ENCODE data around the gene CGNL1.
A peak's percentile ranks its signal among the peaks of the same experiment; 100 is the strongest.

The CGNL1 gene

DNA sequence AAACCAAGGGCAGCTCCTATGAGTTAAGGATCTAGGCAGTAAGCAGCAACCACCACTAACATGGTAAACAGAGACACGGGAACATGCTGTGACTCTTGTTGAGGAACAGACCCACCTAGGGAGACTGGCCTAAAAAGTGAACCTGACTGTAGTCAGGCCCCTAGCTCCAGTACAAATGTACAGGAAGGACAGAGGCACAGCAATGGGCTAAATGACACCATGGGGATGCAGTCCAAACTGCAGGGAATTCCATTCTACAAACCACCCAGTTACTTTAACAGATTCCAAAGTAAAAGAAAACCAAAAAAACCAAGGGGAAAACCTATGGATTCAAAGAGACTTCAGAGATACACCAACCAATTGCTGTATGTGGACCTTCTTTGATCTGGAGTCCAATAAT lies 28.2 kb upstream of the CGNL1 start:
- FAIRE-seq: no peak
- DNase-seq (ENCODE audit: insufficient read length, low spot score): no peak

GRCh38 chr15:57352535-57353316 lies 23.6 kb upstream of the CGNL1 start:
- DNase-seq (ENCODE audit: insufficient read length, low spot score) (no peak), FAIRE-seq (no peak)

DNA sequence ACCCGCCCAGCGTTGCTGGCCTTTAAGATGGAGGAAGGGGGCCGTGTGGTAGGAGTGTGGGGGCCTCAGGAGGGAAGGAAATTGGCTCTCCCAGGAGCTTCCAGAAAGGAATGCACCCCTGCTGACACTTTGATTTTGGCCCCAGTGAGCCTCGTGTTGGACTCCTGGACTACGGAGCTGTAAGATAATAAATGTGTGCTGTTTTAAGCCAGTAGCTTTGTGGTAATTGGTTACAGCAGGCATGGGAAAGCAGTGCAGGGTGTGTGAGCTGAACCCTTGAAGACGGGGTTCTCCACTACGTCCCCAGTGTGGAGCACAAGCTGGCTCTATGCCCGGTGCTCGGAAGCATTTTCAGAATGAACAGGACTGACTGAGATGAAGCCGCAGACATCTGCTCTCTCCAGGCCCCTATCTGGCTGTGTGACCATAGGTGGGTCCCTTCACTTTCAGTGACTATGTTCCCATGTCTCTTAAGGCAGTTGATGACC lies 22.9 kb upstream of the CGNL1 start:
- FAIRE-seq (no peak), DNase-seq (ENCODE audit: insufficient read length, low spot score) (no peak)

- DNase-seq (ENCODE audit: insufficient read length, low spot score): no peak
- no peak for FAIRE-seq
These were observed 21.7 kb upstream of the CGNL1 start for GRCh38 chr15:57354436-57355123.

- DNase-seq (ENCODE audit: insufficient read length, low spot score) (no peak), FAIRE-seq (no peak)
These were observed 21.0 kb upstream of the CGNL1 start for GRCh38 chr15:57355259-57355658.

DNA sequence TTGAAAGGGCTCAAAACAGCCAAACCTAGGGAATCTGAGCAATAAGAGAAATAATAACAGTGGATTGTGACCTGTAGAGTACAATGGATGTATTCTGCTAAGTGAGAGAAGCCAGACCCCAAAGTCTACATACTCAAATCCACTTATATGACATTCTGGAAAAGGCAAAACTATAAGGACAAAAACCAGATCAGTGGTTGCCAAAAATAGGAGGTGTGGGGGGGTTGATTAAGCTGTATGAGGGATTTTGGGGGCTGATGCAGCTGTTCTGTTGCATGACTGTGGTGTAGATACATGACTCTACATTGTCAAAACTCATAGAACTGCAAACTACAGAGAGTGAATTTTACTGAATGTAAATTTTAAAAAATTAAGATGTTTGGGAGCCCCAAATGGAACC lies 20.1 kb upstream of the CGNL1 start:
- DNase-seq (ENCODE audit: insufficient read length, low spot score) (no peak), FAIRE-seq (no peak)

- DNase-seq (ENCODE audit: insufficient read length, low spot score) (peak; percentile 33), FAIRE-seq (no peak)
These were observed 19.7 kb upstream of the CGNL1 start for GRCh38 chr15:57356636-57357035.

- FAIRE-seq: no peak
- DNase-seq (ENCODE audit: insufficient read length, low spot score): no peak
These were observed 18.5 kb upstream of the CGNL1 start for GRCh38 chr15:57357799-57358198.

DNA sequence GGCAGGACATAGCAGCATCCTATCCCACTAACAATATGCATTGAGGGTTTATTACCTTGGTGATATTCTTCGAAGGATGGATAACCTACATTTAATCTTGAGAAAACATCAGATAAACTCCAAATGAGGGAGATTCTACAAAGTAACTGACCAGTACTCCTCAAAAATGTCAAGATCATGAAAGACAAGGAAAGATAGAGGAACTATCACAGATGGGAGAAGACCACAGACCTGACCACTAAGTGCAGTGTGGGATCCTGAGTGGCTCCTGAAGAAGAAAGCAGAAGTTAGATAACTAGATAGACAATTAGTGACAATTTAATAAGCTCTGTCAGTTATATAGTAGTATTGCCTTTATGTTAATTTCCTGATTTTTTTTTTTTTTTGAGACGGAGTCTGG lies 17.7 kb upstream of the CGNL1 start:
- FAIRE-seq (no peak), DNase-seq (ENCODE audit: insufficient read length, low spot score) (no peak)

DNA sequence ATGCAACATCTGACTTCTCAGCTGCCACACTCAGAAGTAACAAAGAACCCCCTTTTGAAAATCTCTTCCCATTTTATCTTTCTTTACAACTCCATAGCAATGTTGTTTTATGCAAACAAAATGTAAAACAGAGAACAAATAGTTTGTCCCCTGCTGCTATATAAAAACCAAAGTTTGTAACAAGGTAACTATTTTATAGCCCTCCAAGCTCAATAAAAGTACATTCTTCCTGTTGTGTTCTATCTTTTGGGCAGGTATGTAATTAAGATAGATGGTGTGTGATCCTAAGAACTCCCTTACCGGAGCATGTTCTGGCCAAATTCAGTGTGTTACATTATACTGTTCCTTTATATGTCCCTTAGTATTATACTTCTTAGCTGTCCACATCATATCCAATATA lies 12.6 kb upstream of the CGNL1 start:
- FAIRE-seq (no peak), DNase-seq (ENCODE audit: insufficient read length, low spot score) (no peak)

GRCh38 chr15:57364282-57365007 lies 11.9 kb upstream of the CGNL1 start:
- no peak for DNase-seq (ENCODE audit: insufficient read length, low spot score)

GRCh38 chr15:57367556-57367955 lies 8.7 kb upstream of the CGNL1 start:
- no peak for FAIRE-seq
- no peak for DNase-seq (ENCODE audit: insufficient read length, low spot score)

More at GRCh38 chr15:57364282-57365007, 11.9 kb upstream of the CGNL1 start:
- FAIRE-seq: no peak

DNA sequence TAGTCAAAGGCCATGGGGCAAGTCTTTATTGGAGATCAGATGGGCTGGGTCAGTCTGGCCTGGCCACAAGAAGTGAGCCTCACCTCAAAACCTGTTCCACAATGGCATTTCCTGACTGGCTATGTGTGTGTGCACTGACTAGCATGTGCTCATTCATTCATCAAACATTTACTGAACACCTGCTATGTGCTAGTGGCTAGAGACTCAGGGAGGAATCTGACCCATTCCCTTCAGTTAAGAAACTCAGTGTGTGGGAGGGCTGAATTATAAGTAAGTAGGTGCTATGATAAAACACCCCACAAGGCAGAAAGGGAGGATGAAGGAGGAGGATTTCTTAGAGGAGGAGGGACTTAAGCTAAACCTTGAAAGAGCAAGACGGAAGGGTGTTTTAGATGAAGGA lies 5.4 kb upstream of the CGNL1 start:
- FAIRE-seq (no peak), DNase-seq (ENCODE audit: insufficient read length, low spot score) (no peak)

GRCh38 chr15:57373251-57373881 lies 2.9 kb upstream of the CGNL1 start:
- no peak for DNase-seq (ENCODE audit: insufficient read length, low spot score)
- no peak for FAIRE-seq

DNA sequence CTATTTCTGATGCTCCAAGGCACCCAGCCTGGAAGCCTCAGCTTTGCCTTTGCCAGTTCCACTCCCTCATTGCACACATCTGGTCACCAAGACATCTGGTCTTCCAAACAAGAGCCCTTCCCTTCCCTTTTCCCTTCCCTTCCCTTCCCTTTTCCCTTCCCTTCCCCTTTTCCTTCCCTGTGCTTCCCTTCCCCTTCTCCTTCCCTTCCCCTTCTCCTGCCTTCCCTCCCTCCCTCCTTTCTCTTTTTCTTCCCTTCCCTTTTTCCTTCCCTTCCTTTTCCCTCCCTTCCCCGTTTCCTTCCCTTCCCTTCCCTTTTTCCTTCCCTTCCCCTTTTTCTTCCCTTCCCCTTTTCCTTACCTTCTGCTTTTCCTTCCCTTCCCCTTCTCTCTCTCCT lies 2.4 kb upstream of the CGNL1 start:
- DNase-seq (ENCODE audit: insufficient read length, low spot score) (no peak), FAIRE-seq (no peak)

GRCh38 chr15:57376696-57377477 lies 582 bp downstream of the CGNL1 start:
- FAIRE-seq (peak; percentile 44), DNase-seq (ENCODE audit: insufficient read length, low spot score) (peak; percentile 26)

DNA sequence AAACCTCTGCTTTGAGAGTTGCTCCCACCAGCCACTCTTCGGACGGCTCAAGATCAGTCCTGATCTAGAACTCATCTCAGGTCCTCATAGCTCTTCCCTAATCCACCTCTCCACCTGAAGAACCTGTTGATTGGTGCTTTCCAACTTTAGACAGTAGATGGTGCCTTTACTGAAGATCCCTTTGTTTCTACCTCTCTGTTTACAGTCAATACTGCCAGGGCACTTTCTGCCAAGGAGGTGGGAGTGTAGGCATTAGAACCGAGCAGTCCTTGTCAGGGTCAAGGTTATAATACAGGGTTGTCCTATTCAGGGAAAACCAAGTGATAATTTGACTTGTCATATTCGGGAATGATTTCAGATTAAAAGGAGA lies 1.2 kb downstream of the CGNL1 start:
- no peak for FAIRE-seq

DNA sequence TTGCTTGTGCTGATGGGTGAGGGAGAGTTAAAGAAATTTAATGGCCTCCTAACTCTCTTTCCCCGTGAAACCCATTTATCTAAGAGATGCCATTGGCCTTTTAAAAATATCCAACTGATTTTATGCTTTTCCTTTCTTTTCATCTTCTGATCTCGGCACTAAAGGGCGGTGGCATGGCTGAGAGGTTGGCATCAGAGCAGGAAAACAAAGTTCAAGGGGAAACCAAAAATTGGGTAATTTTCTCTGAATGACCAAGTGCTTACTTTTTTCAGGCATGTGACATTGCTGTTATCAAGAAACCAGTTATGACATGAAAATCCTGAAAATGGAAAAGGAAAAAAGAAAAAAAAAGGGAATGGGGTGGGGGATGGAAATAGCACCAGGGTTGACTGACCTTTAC lies 3.2 kb downstream of the CGNL1 start:
- no peak for DNase-seq (ENCODE audit: insufficient read length, low spot score)
- FAIRE-seq: no peak

More for the DNA sequence above, 1.2 kb downstream of the CGNL1 start:
- DNase-seq (ENCODE audit: insufficient read length, low spot score): no peak

DNA sequence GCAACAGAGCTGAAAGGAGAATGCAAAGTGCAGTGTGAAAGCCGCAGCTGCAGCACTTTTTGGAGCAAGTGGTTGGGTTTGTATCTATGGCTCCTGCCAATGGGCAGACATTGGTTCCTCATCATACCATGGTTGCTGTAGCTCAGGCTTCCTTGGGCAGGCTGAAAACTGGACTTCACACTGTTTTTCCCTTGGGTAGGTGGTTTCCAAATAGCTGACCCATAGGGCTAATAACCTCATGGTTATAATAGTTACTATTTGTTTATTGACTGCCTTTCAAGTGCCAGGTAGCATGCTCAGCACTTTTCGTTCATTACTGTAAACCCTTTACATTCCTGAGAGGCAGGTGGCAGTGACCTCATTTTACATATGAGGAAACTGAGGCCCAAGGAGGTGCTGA lies 4.5 kb downstream of the CGNL1 start:
- FAIRE-seq: no peak

DNA sequence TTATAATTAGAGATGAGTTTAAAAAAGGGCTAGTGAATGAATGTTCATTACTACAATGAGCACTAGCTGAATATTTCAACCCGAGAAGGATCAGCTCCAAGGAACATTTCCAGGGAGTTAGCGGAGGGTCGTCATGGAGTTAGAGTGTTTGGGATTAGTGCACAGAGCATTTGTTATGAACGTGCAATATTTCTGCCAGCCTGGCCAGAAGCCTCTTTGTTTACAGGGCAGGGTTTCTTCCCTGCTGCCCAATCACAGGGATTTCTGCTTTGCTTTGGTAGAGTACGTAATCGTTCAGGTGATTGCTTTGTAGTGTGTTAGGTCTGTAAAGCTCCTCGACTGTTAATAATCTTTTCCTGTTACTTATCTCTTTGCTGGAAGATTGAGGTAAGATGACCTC lies 5.9 kb downstream of the CGNL1 start:
- no peak for DNase-seq (ENCODE audit: insufficient read length, low spot score)
- no peak for FAIRE-seq

More for the DNA sequence above, 4.5 kb downstream of the CGNL1 start:
- no peak for DNase-seq (ENCODE audit: insufficient read length, low spot score)

Measured in HTR-8/SVneo (cell line).